Measurements from ENCODE around the gene PCA3. TPM values are rescaled to one million over a fixed set of nuclear protein-coding genes. Genes with fewer than 3 reads are reported as not detected.
"Not testable (repeated sequence)": the region's sequence is repeated elsewhere in the genome, so short reads cannot be mapped to it uniquely, and the experiment has no call there.

The PCA3 gene
- total and polyA plus RNA-seq, 2 of the 8 experiments (the other 6 are each of a cell fraction or from before 2014, with no cell fraction given) = not detected

DNA sequence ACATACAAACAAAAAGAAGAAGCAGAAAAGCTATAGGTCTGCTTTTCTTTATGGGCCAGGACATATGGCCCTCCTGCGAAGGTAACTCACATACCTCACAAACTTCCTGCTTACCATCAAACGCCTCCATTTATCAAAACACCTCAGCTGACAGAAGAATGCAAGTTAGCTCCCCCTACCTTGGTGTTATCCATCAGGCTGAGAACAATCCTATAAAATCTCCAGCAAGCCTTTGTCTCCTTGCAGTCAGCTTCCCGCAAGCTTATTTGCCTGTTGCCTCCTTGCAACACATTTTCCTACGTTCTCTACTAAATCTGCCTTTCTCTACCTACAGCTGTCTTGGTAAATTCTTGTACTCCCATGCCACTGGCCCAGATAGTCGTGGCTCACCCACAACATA, 22.7 kb upstream of the PCA3 start (continued):
- no peak for TF ChIP-seq PHF8 (conservative IDR thresholded peaks at IDR 0.05; ENCODE audit: low read depth, low read length)
- TF ChIP-seq, protein P1, sequence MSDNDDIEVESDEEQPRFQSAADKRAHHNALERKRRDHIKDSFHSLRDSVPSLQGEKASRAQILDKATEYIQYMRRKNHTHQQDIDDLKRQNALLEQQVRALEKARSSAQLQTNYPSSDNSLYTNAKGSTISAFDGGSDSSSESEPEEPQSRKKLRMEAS (IDR thresholded peaks at IDR 0.05) = no peak
- no peak for TF ChIP-seq TBP (IDR thresholded peaks at IDR 0.05; ENCODE audit: low read depth, low read length)
- no peak for TF ChIP-seq SP4 (IDR thresholded peaks at IDR 0.05; ENCODE audit: low read length)

- H3K56ac ChIP-seq (replicated peaks; ENCODE audit: insufficient read length, low read depth, low read length); H2BK5ac ChIP-seq (ENCODE audit: low read depth, low read length); H3K23ac ChIP-seq (ENCODE audit: insufficient read length); H3K4me1 ChIP-seq (replicated peaks in 1 of 4; ENCODE audit: control insufficient read depth in 3 of 4, insufficient read depth in 4 of 4, low read length in 3 of 4); H3K4ac ChIP-seq (replicated peaks; ENCODE audit: insufficient read length, low read depth, low read length); H4K91ac ChIP-seq (replicated peaks; ENCODE audit: insufficient read length, low read length); H3K79me1 ChIP-seq (ENCODE audit: low read depth, low read length); H3K18ac ChIP-seq (ENCODE audit: extremely low read depth, low read length); H2BK20ac ChIP-seq (ENCODE audit: low read length); H3K27me3 ChIP-seq (replicated peaks in 1 of 4; ENCODE audit: control insufficient read depth in 3 of 4, extremely low read depth in 1 of 4, insufficient read depth in 3 of 4, low read length in 3 of 4); DNase-seq (ENCODE audit: low read depth in 1 of 2, low spot score in 2 of 2); H2AFZ ChIP-seq (ENCODE audit: low read length); H2BK15ac ChIP-seq (ENCODE audit: low read length); FAIRE-seq; H2AK5ac ChIP-seq (ENCODE audit: low read depth, low read length); H4K5ac ChIP-seq (ENCODE audit: insufficient read length, low read depth, low read length); H3K4me3 ChIP-seq (ENCODE audit: extremely low read depth in 1 of 4, insufficient read depth in 2 of 4, low read depth in 3 of 4, low read length in 4 of 4); H3K27ac ChIP-seq (ENCODE audit: low read depth, low read length); H3K9ac ChIP-seq (replicated peaks in 1 of 4; ENCODE audit: extremely low read depth in 1 of 4, low read depth in 3 of 4, low read length in 3 of 4); H4K8ac ChIP-seq (ENCODE audit: extremely low read depth, insufficient read depth, low read length); H3K14ac ChIP-seq (ENCODE audit: insufficient read length); H3K23me2 ChIP-seq (ENCODE audit: low read depth, low read length); H2BK120ac ChIP-seq (replicated peaks; ENCODE audit: low read depth, low read length); H3K36me3 ChIP-seq (ENCODE audit: control insufficient read depth in 2 of 4, insufficient read depth in 4 of 4, low read length in 3 of 4); POLR2A ChIA-PET (ENCODE audit: partially characterized antibody); H3K79me2 ChIP-seq (ENCODE audit: control insufficient read depth in 1 of 2, insufficient read depth in 2 of 2, low read length in 2 of 2); H4K20me1 ChIP-seq (replicated peaks in 1 of 2; ENCODE audit: control insufficient read depth in 1 of 2, insufficient read depth in 2 of 2, low read length in 2 of 2); H2BK12ac ChIP-seq (ENCODE audit: low read depth, low read length); H3K9me3 ChIP-seq (ENCODE audit: insufficient read depth in 2 of 2, low read depth in 1 of 2, low read length in 1 of 2); H3K4me2 ChIP-seq (ENCODE audit: insufficient read depth in 1 of 2, low read depth in 2 of 2, low read length in 2 of 2): not testable (repeated sequence)
- CTCF ChIA-PET (ENCODE audit: partially characterized antibody) = interaction anchor here (0.5 kb wide), 1 partner anchor 241 kb away, joined by 3 read pairs; no protein-coding TSS in a partner anchor
- WGBS, 2 experiments (ENCODE audit: extremely low coverage in 1 of 2, insufficient coverage in 1 of 2, insufficient read length in 1 of 2, insufficient replicate concordance in 2 of 2, low coverage in 1 of 2, low lambda C conversion rate in 2 of 2, missing lambda C conversion rate in 1 of 2) = 88% methylated on average over 4 of the region's 4 CpGs; no CpG with 5 or more reads in 1 of the 2 experiments
These were observed 21.3 kb upstream of the PCA3 start for GRCh38 chr9:76742890-76743289.

All from H1 (cell line).